Measurements from ENCODE around the gene ATG4B.

Gene ATG4B

DNA sequence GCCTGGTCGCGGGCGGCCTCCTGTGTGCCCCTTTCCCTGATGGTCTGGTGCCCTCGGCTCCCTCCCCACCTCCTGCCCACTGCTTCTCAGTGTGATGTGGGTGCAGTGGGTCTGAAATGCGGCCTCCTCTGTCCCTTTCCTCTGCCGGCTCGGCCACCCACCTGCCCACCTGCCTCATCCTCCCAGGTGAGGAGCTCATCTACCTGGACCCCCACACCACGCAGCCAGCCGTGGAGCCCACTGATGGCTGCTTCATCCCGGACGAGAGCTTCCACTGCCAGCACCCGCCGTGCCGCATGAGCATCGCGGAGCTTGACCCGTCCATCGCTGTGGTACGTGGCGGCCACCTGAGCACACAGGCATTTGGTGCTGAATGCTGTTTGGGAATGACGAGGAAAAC is 30.9 kb downstream of the ATG4B start:
- DNase-seq, result no peak

DNA sequence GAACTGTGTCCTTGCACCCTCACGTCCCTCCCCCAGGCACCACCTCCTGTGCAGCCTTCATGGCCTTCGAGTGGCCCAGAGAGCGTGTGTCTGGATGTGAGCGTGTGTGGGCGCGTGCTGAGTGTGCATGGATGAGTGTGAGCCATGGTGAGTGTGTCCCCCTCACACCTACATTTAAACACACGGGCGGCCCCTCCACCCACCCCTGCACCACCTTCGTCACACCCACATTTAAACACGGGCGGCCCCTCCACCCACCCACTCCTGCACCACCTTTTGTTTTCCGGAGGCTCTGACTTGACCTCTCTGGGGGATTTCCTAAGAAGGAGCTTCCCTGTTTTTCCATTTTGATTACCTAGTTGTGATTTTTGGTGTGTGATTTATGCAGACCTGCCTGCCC is 31.3 kb downstream of the ATG4B start:
- DNase-seq, result no peak

DNA sequence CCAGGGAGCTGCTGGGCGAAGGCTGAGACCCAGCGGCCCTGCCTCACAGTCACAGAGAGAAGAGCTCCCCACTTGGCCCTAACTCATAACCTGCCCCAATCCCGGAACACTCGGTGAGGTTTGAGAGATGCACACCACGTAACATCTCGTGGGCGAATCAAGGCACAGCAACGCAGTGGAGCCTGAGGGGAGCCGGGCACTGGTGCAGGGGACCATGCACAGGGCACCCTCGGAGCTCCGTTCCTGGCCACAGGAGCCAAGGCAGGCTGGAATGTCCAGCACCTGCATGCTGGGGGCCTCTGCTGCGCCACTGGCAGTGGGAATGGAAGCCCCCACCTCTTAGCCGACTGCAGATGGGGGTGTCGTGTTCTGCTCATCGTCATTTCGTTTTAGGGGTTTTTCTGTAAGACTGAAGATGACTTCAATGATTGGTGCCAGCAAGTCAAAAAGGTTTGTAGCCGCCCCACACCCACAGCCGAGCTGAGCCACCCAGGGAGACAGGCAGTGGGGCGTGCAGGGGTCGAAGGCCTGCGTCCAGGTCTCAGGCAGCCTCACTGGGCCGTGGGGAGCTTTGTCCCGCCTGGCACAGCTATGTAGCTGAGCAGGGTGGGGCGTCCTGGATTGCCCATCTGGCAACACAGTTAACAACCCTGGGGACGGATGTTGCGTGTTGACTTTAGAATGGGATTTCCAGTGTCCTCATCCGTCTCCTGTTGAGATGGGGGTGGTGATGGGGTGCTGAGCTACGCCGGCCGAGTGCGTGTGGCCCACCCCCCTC is 33.0 kb downstream of the ATG4B start:
- no peak for DNase-seq

DNA sequence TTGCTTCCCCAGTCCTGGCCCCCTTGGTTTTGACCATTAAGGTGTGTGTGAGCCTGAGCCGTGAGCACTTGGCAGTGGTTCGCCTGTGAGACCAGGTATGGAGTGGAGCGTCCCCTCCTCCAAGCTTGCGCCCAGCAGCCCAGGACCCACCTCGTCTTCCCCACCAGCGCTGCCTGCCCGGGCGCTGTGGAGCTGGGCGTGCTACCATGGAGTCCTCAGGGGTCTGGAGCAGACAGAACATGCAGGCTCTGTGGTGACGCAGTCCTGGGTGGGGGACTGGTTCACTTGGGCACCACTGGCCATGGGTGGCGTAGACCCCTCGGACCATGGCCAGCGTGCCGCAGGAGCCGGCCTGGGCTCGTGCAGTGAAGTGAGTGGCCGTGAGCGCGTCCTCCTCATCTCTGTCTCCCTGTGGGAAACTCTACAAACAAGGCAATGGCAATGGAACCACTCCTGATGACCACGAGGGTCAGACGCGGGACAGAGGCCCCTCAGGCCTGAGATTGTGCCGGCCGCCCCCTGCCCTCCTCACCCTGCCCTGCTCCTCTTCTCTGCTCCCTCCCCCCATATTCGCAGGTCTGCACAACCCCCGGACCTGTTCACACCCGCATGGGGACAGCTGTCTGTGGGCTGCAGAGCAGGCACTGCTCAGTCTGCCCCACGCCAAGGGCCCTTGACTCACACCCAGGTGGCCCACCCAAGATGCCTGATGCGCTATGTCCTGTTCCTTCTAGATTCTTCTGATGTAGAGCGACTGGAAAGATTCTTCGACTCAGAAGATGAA is 34.2 kb downstream of the ATG4B start:
- no peak for DNase-seq

DNA sequence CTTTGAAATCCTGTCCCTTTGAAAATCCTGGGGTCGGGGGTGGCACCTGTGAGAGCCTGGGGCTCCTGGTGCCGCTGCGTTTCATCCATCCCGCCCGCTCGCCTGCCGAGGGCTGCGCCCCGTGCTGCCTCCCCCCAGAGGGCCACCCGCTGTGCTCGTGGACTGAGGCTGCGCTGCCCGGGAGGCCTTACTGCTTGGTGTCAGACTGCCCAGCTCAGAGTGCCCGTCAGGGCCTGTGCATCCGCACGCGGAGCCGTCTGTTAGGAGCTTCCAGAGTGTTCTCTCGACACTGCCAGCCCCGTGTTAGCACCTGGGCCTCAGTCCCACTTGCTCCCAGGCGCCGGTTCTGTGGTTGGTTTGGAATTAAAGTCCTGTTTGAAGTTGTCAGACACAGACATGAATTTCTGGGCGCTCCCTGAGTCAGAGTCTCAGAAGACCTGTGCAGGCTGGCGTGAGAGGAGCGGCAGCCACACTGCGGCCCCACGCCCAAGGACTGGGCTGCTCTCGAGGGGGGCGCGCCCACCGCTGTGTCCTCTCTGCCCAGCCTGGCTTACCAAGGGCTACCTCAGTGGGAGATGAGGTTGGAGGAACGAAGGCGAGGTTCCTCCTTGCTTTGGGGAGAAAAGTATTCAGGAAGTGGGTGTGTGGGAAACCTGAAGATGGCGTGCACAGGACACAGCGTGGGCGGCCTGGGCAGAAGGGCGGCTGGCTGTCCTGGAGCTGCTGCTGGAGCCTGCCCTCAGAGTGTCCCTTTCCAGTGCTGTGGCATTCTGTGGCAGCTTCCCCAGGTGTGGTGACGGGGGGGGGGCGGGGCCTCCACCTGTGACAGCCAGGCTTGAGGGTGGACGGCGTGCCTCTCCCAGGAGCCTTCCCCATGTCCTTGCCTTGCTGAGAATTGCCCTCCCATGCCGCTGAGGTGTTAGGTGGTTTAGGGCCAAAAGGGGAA is 35.0 kb downstream of the ATG4B start:
- no peak for DNase-seq

DNA sequence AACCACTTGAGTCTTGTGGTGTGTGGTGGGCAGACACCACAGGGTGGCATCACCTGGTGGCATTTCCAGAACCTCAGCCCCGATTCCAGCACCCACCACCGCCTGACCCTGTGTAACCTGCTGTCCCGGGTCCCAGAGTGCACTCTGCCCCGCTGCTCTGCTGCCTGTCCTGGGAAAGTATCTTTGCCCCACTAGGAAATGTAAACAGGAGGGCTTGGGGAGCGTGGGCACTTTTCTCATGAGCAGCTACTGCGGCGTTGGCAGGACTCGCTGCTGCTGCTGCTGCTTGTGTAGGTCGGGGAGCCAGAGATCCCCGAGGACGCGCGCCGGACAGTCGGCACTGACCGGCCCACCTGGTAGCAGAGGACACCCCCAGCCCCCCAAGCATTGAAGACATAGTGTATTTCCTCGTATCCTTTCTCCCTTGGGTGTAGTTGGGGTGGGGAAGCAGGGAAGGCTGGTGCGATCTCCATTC is 35.7 kb downstream of the ATG4B start:
- no peak for DNase-seq

DNA sequence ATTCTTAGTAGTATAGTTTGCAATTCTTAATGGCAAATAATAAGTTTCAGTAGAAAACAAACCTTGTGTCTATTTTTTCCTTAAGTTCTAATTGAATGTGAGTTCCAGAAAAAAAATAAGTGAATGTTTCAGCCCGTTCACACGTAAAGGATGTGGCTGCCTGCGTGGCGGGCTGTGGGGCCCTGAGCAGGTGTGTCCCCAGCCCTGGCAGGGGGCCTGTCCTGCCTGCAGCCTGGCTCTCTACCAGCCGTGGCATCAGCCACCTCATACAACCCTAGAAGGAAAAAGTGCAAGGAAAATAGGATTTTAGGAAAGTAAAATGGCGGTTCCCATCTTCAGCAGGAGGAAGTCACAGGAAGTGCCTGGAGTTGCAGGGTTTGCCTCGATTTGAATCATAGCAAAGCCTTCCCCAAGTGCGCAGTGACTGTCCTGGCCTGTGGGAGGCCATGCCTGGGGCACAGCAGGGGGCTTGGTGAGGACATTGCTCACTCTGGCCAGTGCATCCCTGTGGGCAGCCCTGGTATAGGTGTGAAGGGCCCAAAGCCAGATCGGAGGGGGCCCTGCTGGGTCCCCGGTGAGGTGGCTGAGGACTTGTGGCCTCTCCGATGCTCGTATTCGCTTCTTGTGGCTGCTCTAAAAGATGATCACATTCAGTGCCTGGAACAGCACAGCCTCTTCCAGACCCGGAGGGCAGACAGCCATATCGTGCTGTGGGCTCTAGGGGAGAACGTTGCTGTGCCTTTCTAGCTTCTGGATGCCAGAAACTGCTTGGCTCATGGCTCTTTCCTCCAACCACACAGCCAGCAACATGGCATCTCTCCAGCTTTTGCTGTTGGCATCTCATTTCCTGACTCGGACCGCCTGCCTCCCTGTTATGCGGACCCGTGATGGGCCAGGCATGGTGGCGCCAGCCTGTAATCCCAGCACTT is 36.6 kb downstream of the ATG4B start:
- no peak for DNase-seq

DNA sequence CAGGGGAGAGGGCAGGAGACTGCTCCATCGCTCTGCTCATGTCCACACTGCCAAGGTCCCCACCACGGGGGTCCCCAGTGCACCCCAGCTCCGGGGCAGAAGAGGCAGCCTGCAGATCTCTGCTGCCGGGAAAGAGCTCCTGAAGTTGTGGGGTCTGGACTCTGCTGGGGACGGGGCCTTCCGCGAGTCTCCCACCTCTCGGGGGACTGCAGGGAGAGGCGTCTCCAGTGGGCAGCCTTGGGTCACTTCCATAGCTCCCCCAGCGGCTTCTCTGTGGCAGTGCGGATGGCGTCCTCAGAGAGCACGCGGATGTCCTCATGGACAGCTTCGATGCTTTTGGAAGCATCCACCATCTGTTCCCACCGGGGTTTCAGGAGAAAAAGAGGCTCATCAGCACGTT is 38.4 kb downstream of the ATG4B start:
- no peak for DNase-seq

DNA sequence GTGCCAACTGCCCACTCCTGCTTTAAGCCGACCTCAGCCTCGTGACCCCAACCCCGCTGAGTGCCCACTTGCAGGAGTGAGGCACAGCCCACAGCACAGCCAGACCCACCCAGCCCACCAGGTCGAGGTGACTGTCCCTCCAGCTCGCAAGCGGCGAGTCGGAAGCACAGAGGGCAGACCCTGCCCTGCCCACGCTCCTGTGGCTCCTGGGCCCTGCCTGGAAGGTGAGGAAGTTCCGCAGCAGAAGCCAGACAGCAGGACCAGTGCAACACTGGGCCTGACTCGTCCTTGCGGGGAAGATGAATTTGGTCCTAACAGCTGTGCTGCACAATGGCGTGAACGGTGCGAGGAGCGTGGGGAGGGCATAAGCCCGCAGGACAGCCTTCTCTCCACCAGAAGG is 39.2 kb downstream of the ATG4B start:
- DNase-seq, result no peak

DNA sequence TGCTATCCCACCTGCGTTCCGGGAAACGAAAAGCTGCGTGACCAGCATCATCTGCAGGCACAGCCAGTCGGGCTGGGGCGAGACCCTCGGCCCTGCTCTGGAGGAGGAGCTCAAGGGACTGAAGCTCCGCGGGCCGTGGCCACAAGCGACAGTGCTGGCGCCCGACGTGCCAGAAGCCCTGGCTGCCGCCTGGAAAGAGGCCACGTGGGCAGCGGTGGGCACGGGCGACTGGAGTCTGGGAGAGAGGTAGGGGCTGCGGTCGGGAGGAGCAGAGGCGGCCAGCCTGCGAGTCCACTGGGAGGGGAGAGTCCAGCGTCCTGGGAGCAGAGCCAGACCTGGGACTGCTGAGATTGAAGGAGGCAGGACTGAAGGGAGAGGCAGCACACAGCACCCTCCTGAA is 39.9 kb downstream of the ATG4B start:
- DNase-seq, result no peak

DNA sequence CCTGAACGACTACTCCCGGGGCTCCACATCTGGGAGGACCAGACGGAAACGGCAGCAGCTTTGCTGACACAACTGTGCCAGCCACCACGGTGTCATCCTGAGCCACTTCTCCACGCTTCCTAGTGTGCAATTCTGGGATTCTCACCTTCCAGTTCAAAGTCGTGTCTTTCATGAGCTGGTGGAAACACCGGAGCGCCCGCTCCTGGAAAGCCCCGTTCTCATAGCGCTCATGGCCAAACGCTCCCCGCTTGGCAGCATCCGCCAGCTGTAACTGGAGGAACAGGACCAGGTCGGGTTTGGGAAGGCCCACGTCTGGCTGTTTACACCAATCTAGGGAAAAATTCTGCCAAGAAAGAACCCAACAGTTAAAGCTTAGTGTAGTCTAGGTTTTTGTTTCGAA is 40.8 kb downstream of the ATG4B start:
- DNase-seq, result no peak

DNA sequence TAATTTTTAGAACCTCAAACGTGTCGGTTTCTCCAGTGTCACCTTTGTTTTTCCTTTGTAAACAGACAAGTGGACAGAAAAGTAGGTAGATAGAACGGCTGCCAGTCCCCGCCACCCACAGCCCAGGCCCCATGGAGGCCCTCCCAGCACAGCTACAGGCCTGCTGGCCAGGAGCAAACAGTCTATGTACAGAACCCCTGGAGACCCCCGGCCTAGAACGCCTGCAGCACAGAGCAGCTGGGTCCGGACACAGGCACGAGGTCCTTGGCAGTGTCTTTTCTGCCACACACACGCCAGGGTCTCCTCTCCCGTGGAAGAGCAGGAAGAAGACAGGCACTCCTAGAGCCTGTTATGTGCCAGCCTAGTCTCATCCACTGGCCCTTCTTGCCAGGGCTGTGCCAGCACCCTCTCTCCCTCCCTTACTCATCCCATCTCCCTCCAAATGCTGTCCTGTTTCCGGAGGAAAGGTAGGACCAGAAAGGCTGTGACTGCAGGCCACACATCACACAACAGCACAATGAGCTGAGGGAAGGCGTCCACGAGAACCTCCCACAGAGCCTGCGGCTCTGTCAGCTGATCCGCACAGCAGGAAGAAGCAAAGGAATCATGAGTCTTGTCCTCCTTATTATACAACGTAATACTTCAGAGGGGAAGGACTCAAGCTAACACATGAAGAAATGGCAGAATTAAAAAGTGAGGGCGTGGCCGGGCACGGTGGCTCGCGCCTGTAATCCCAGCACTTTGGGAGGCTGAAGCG is 41.5 kb downstream of the ATG4B start:
- no peak for DNase-seq

DNA sequence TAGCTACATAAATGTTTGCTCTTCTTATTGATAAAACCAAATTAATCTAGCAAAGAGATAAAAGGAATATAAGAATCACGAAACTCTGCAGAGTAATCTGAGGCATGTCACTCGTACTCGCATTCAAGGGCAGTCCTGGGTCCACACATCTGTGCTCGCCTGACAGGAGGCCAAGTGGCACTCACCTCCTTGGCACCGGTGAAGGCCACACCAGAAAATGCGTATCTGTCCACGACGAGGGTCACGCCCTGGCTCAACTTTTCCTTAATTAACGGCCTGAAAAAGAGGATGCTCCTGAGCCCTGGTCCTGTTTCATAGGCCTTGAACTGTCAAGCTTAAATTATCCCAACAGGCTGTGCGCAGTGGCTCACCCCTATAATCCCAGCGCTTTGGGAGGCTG is 42.6 kb downstream of the ATG4B start:
- DNase-seq, result no peak

DNA sequence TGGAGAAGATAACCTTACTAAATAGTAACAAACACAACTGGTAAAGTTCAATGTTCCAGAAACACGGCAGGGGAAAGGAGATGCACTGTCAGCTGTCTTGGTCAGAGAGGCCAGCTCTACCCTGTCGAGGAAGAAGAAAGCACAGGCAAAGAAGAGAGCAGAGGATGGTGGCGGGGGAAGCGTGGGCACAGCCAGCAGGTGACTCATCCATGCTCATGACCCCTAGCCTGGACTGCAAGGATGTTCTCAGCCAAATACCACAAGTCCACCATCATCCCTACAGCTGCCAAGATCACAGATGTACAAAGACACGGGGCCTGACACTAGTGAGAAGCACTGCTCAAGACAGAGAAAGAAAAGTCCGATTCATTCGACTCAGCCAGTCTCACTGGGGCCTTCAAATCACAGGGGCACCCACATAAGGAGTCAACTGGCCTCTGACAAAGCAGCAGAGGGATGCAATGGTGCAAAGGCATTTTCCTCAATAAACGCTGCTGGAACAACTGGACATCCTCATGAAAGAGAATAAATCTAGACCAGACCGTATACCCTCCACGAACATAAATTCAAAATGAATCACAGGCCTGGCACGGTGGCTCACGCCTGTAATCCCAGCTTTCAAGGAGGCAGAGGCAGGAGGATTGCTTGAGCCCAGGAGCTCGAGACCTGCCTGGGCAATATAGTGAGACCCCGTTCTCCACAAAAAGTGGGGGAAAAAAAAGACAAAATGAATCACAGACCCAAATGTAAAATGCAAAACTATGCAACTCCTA is 43.5 kb downstream of the ATG4B start:
- no peak for DNase-seq

DNA sequence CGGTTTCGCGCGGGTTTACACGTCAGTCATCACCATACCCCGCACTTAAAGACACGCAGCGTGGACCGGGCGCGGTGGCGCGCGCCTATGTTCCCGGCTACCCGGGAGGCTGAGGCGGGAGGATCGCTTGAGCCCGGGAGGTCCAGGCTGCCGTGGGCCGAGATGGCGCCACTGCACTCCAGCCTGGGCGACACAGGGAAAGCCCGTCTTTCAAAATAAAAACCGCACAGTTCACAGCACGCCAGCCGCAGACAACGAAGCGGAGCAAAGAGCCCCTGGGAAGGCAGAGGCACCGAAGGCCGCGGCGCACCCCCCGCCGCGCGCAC is 48.8 kb downstream of the ATG4B start:
- DNase-seq, result no peak

DNA sequence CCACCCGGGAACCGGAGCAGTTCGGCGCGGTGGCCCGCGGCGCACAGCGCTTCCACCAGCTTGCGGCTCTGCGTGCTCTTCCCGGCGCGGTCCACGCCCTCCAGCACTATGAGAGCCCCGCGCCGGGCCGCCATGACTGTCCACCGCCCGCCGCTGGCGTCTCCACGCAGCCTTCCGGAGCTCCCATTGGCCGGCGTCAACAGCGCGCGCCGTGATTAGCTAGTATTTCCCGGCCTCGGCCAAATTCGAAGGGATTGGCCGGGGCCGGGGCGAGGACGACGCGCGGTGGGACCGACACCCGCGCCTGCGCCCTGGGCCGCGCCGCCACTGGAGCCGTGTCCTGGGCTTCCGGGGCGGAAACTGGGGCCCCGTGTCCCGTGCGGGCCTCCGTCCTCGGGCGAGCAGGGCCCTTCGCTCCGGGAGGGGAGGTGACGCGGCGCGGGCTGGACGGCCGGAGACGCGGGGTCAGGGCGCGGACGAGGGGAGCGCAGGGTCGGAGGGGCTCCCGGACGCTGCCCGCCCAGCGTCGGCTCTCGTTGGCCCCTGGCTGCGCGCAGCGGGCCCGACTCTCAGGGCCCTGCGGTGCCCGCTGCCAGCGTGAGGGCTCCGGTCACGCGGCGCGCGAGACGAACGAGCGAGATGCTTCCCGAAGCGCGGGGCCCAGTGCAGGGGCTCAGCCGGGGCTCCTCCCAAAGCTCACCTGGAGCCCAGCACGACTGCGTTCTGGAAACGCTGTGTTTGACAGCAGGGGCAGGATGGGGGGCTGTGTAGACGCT is 49.3 kb downstream of the ATG4B start, which contains the start of gene DTYMK:
Gene DTYMK, minus strand, starts transcription at position 166 of the 776 bp plus-strand sequence. Its CDS starts 32 bp downstream, at position 134.
- peak; percentile 90 for DNase-seq

DNA sequence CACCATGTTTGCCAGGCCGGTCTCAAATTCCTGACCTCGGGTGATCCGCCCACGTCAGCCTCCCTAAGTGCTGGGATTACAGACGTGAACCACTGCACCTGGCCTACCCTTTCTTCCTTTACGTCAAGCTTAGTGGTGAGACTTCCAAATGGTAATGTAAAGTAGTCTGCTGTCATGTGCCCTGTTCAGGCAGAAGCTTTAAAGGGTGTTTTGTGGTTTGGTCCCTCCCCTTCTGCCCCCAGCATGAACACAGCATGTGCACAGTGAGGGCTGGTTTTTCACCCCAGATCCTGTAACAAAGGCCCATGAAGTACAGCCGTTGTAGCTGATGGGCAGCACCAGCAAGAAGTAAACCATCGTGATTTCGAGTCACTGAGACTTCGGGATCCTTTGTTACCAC is 51.8 kb downstream of the ATG4B start:
- no peak for DNase-seq

DNA sequence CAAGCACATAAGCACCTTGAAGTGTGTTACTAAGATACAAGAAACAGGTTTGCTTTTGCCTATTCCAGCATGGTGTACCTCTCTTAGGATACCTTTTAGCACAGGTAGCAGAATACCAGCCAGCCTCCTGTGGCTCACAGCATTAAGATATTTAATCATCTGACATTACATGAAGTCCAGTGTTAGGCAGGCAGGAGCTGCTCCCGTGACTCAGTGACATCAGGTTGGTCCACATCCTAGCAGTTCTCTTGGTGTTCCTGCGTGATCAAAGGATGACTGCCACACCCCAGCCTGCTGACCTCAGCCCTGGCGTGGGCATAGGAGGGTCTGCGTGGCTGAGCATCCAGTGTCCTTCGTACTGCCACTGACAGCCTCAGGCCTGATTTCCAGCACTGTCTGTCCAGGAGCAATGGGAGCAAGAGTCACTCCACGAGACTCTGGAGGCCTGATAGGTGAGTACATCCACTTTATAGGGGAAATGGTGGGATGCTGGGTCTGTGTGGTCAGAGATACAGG is 52.8 kb downstream of the ATG4B start:
- no peak for DNase-seq

DNA sequence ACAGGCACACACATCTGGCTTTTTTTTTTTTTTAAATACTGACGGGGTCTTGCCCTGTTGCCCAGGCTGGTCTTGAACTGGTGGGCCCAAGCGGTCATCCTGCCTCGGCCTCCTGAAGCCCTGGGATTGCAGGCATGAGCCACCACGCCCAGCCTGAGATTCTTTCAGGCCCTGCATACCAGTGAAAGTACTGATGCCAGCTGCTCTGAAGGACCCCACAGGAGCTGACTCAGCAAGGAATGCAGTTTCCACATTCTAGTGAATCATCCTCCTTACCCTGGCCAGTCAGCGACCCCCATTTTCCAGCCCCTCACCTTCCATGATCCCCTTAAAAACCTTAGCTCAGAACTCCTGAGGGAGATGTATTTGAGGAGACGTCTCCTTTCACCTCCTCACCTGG is 55.0 kb downstream of the ATG4B start:
- no peak for DNase-seq

Measured in DMS 273 treated with DMSO at 0.1 percent for 48 hours (cell line).